H1 (cell line): ENCODE measurements around the gene ADAMTS3. TPM values are rescaled to one million over a fixed set of nuclear protein-coding genes. Genes with fewer than 3 reads are reported as not detected.

Experiments
- CTCF ChIA-PET: fragments of 300-600 bp; sonication (Branson Sonifier 250); formaldehyde crosslinking; loops from one replicate; lab custom pipeline; 2021; ENCODE audit not compliant: partially characterized antibody; lab: Charles Lee
- POLR2A ChIA-PET: fragments of 300-600 bp; sonication (Branson Sonifier 250); formaldehyde crosslinking; loops from one replicate; lab custom pipeline; 2021; ENCODE audit warnings: inconsistent platforms; ENCODE audit not compliant: partially characterized antibody; lab: Charles Lee
- DNase-seq, 2 experiments: peaks; one replicate each; pipeline versions ENCODE4 v3.0.0 to v3.0.0-alpha.2; 2010 to 2022; ENCODE audit warnings: low spot score in 2 of 2, low read depth in 1 of 2, mixed read lengths in 1 of 2
- FAIRE-seq: peaks from 2 replicates; lab custom pipeline; 2011; peaks lifted over from hg19 to GRCh38; lab: Jason Lieb, UNC
- H2AFZ ChIP-seq: 2 replicates; pipeline ENCODE4 v1.8.1; 2012; ENCODE audit warnings: low read length, inconsistent platforms
- H2AK5ac ChIP-seq: 2 replicates; pipeline ENCODE4 v1.6.1; 2013; ENCODE audit warnings: low read depth, low read length
- H2BK120ac ChIP-seq: replicated peaks from 2 replicates; pipeline ENCODE3; 2013; ENCODE audit warnings: low read depth, low read length, inconsistent platforms
- H2BK12ac ChIP-seq: 2 replicates; pipeline ENCODE4 v1.6.1; 2013; ENCODE audit warnings: low read depth, low read length
- H2BK15ac ChIP-seq: 2 replicates; pipeline ENCODE4 v1.6.1; 2013; ENCODE audit warnings: low read length
- H2BK20ac ChIP-seq: 2 replicates; pipeline ENCODE4 v1.6.1; 2013; ENCODE audit warnings: low read length
- H2BK5ac ChIP-seq: 2 replicates; pipeline ENCODE4 v1.6.1; 2013; ENCODE audit warnings: low read depth, low read length
- H3K14ac ChIP-seq: 2 replicates; pipeline ENCODE4 v1.6.1; 2013; ENCODE audit warnings: inconsistent platforms; ENCODE audit not compliant: insufficient read length
- H3K18ac ChIP-seq: 2 replicates; pipeline ENCODE4 v1.6.1; 2013; ENCODE audit warnings: low read length; ENCODE audit errors: extremely low read depth
- H3K23ac ChIP-seq: 2 replicates; pipeline ENCODE4 v1.6.1; 2013; ENCODE audit warnings: inconsistent platforms; ENCODE audit not compliant: insufficient read length
- H3K23me2 ChIP-seq: 2 replicates; pipeline ENCODE4 v1.6.1; 2013; ENCODE audit warnings: low read depth, low read length
- H3K27ac ChIP-seq: 2 replicates; pipeline ENCODE4 v1.6.1; 2011; ENCODE audit warnings: low read depth, low read length, inconsistent platforms
- H3K27me3 ChIP-seq, 4 experiments: replicated peaks in 1 of 4; 1 replicate in 1 of 4; 2 replicates in 3 of 4; pipeline versions ENCODE4 v1.6.1 to v1.8.1; 2011 to 2013; ENCODE audit warnings: low read length in 3 of 4, mild to moderate bottlenecking in 3 of 4, inconsistent platforms in 2 of 4, mixed read lengths in 2 of 4, moderate library complexity in 1 of 4; ENCODE audit not compliant: control insufficient read depth in 3 of 4, insufficient read depth in 3 of 4; ENCODE audit errors: extremely low read depth in 1 of 4
- H3K36me3 ChIP-seq, 4 experiments: 2 replicates each; pipeline versions ENCODE4 v1.6.1 to v1.8.1; 2011 to 2013; ENCODE audit warnings: mild to moderate bottlenecking in 4 of 4, low read length in 3 of 4, moderate library complexity in 2 of 4, control low read depth in 1 of 4, inconsistent platforms in 1 of 4; ENCODE audit not compliant: insufficient read depth in 4 of 4, control insufficient read depth in 2 of 4
- H3K4ac ChIP-seq: replicated peaks from 2 replicates; pipeline ENCODE3; 2013; ENCODE audit warnings: low read length, low read depth, mixed read lengths, inconsistent platforms; ENCODE audit not compliant: insufficient read length
- H3K4me1 ChIP-seq, 4 experiments: replicated peaks in 1 of 4; 1 replicate in 1 of 4; 2 replicates in 3 of 4; pipeline versions ENCODE4 v1.6.1 to v1.8.1; 2011 to 2013; ENCODE audit warnings: low read length in 3 of 4, inconsistent platforms in 2 of 4, mixed read lengths in 1 of 4; ENCODE audit not compliant: insufficient read depth in 4 of 4, control insufficient read depth in 3 of 4
- H3K4me2 ChIP-seq, 2 experiments: 2 replicates each; pipeline versions ENCODE4 v1.6.1 to v1.8.1; 2011 to 2013; ENCODE audit warnings: low read depth in 2 of 2, low read length in 2 of 2, control low read depth in 1 of 2, inconsistent platforms in 1 of 2, mild to moderate bottlenecking in 1 of 2; ENCODE audit not compliant: insufficient read depth in 1 of 2
- H3K4me3 ChIP-seq, 4 experiments: fragments of 200-600, 300-600 bp in 1 of 4; sonication (generic), shearing (Covaris generic), sonication (Bioruptor Twin) in 1 of 4; 2 replicates each; pipeline versions ENCODE4 v1.5.1 to v1.8.1; 2011 to 2016; ENCODE audit warnings: low read length in 4 of 4, low read depth in 3 of 4, control low read depth in 2 of 4, inconsistent platforms in 2 of 4, mild to moderate bottlenecking in 2 of 4, mixed read lengths in 1 of 4, moderate library complexity in 1 of 4; ENCODE audit not compliant: insufficient read depth in 2 of 4; ENCODE audit errors: extremely low read depth in 1 of 4
- H3K56ac ChIP-seq: replicated peaks from 2 replicates; pipeline ENCODE3; 2013; ENCODE audit warnings: low read depth, mild to moderate bottlenecking, mixed read lengths, low read length, inconsistent platforms; ENCODE audit not compliant: insufficient read length
- H3K79me1 ChIP-seq: 2 replicates; pipeline ENCODE4 v1.6.1; 2013; ENCODE audit warnings: low read depth, low read length, control low read depth
- H3K79me2 ChIP-seq, 2 experiments: 2 replicates each; pipeline versions ENCODE4 v1.6.1 to v1.8.1; 2012 to 2013; ENCODE audit warnings: low read length in 2 of 2, mild to moderate bottlenecking in 2 of 2, inconsistent platforms in 1 of 2; ENCODE audit not compliant: insufficient read depth in 2 of 2, control insufficient read depth in 1 of 2
- H3K9ac ChIP-seq, 4 experiments: replicated peaks in 1 of 4; 1 replicate in 1 of 4; 2 replicates in 3 of 4; pipeline versions ENCODE4 v1.6.1 to v1.8.1; 2011 to 2013; ENCODE audit warnings: low read depth in 3 of 4, low read length in 3 of 4, control low read depth in 2 of 4, mild to moderate bottlenecking in 2 of 4, moderate library complexity in 2 of 4, inconsistent platforms in 1 of 4; ENCODE audit errors: extremely low read depth in 1 of 4
- H3K9me3 ChIP-seq, 2 experiments: 2 replicates each; pipeline versions ENCODE4 v1.6.1 to v1.8.1; 2012 to 2013; ENCODE audit warnings: mild to moderate bottlenecking in 2 of 2, moderate library complexity in 2 of 2, control low read depth in 1 of 2, inconsistent platforms in 1 of 2, low read depth in 1 of 2, low read length in 1 of 2, mixed read lengths in 1 of 2; ENCODE audit not compliant: insufficient read depth in 2 of 2
- H4K20me1 ChIP-seq, 2 experiments: replicated peaks in 1 of 2; 2 replicates each; pipeline versions ENCODE3 to v1.8.1; 2011 to 2013; ENCODE audit warnings: inconsistent platforms in 2 of 2, low read length in 2 of 2, mild to moderate bottlenecking in 1 of 2; ENCODE audit not compliant: insufficient read depth in 2 of 2, control insufficient read depth in 1 of 2
- H4K5ac ChIP-seq: 2 replicates; pipeline ENCODE4 v1.6.1; 2013; ENCODE audit warnings: low read length, low read depth, mixed read lengths, inconsistent platforms; ENCODE audit not compliant: insufficient read length
- H4K8ac ChIP-seq: 2 replicates; pipeline ENCODE4 v1.8.0; 2013; ENCODE audit warnings: mild to moderate bottlenecking, moderate library complexity, low read length, inconsistent platforms; ENCODE audit not compliant: insufficient read depth; ENCODE audit errors: extremely low read depth
- H4K91ac ChIP-seq: replicated peaks from 2 replicates; pipeline ENCODE3; 2013; ENCODE audit warnings: low read length, mixed read lengths, inconsistent platforms; ENCODE audit not compliant: insufficient read length
- ASH2L ChIP-seq: fragments of 200-600, 300-600 bp; sonication (generic); IDR thresholded peaks from one replicate; pipeline ENCODE4 v1.7.1; 2017; ENCODE audit warnings: low read length
- CBX8 ChIP-seq: fragments of 300-800, 300-1000 bp; sonication (generic); IDR thresholded peaks from 2 replicates; pipeline ENCODE4 v1.7.1; 2016; ENCODE audit warnings: low read depth, low read length, borderline replicate concordance
- SRF ChIP-seq: IDR thresholded peaks from 2 replicates; pipeline ENCODE4 v1.6.1; 2011; ENCODE audit warnings: mild to moderate bottlenecking, low read depth, low read length, moderate library complexity
- WGBS, 2 experiments: shearing (Covaris generic) in 1 of 2; methylation state at CpG; one replicate each; pipeline versions ENCODE4 v1.1.6 to v1.1.7; 2013 to 2015; ENCODE audit warnings: low lambda C conversion rate in 2 of 2, mixed read lengths in 2 of 2, inconsistent platforms in 1 of 2, low coverage in 1 of 2, missing lambda C conversion rate in 1 of 2; ENCODE audit not compliant: insufficient replicate concordance in 2 of 2, insufficient coverage in 1 of 2, insufficient read length in 1 of 2; ENCODE audit errors: extremely low coverage in 1 of 2, missing lambda C conversion rate in 1 of 2; 5-methylcytosine and 5-hydroxymethylcytosine counted together
- polyA plus RNA-seq, 7 experiments: library from polyadenylated mRNA; depleted of rRNA in 3 of 7; stranded (reverse) in 5 of 7; unstranded in 2 of 7; fragments of >200 nt in 5 of 7; fragments of 200-250 nt in 2 of 7; gene quantifications; 1 replicate in 5 of 7; 2 replicates in 1 of 7; 4 replicates in 1 of 7; pipeline versions ENCODE4 v1.2.1 to v1.2.3, GENCODE V29; 2011 to 2013; ENCODE audit warnings: missing spikeins in 2 of 7, mixed read lengths in 2 of 7
- total RNA-seq: library from RNA; stranded (reverse); fragmentation: NEBNext Ultra II Directional; extraction: Animal tissue kit (Norgen Biotek cat#: 25700); gene quantifications from 2 replicates; pipeline ENCODE4 v1.2.1, GENCODE V29; 2021

Gene ADAMTS3
- total and polyA plus RNA-seq, 2 of the 8 experiments (the other 6 are each of a cell fraction or from before 2014, with no cell fraction given) = 1.3 to 3.4 TPM

DNA sequence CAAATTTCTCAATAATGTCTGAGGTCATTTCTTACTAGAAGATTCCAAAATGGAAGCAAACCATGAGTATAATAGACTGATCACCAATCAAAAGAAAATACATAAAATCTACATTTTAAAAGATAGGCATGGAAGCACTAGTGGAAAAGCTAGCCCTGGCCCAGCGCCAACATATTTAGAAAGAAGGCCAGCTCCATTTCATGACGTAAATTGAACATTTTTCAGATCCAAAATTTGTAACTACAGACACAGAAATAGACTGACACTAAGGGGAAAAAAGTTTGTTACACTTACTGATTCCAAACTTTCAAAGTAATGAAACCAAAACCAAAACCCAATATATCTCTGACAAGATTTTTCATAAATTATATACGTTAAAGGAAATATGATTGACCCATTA lies 117.7 kb downstream of the ADAMTS3 start:
- Histone ChIP-seq H2AK5ac (no peak overlapping the region), H4K91ac (no peak overlapping the region), H3K4me2 (no peak overlapping the region), H2BK15ac (no peak overlapping the region), H4K8ac (no peak overlapping the region), H3K23ac (no peak overlapping the region), H3K79me1 (no peaks in the 10 kb centered on the region; the same call in 1 of the 2 replicates), H3K79me2 (no peaks in the 10 kb centered on the region), H3K4me3 (no peak overlapping the region), H3K23me2 (no peaks in the 10 kb centered on the region), H3K9me3 (no peaks in the 10 kb centered on the region), H3K9ac (no peak overlapping the region), H2BK20ac (no peak overlapping the region), H3K56ac (no peak overlapping the region), H3K36me3 (no peaks in the 10 kb centered on the region), H3K4ac (no peak overlapping the region), H4K5ac (no peak overlapping the region), H2AFZ (no peak overlapping the region), H2BK120ac (no peak overlapping the region), H3K27ac (no peak overlapping the region), H2BK12ac (no peak overlapping the region), H3K4me1 (no peaks in the 10 kb centered on the region), H4K20me1 (no peaks in the 10 kb centered on the region), H3K27me3 (no peaks in the 10 kb centered on the region), H2BK5ac (no peak overlapping the region), H3K14ac (no peak overlapping the region), H3K18ac (no peak overlapping the region)
- WGBS, 2 experiments = 93% methylated on average over 3 of the region's 3 CpGs; no CpG with 5 or more reads in 1 of the 2 experiments
- no peak for DNase-seq
- no peak for FAIRE-seq
- CTCF ChIA-PET = interaction anchor here (1.3 to 2.6 kb wide), 2 partner anchors 19 to 32 kb away, joined by 3 to 7 read pairs; no protein-coding TSS in a partner anchor
- TF ChIP-seq ASH2L (no peak), SRF (no peak), CBX8 (no peak)
- POLR2A ChIA-PET = no interaction called here
